GM18505 (cell line): ENCODE measurements around the gene MPV17.

ENCODE experiments used
- ATAC-seq: cut with Tn5 transposase; IDR thresholded peaks from one replicate; pipeline ENCODE4 v1.9.1; 2021; ENCODE audit not compliant: unreplicated experiment
- POLR2A ChIP-seq: IDR thresholded peaks from 4 replicates; pipeline ENCODE4 v1.6.1; 2011; ENCODE audit warnings: borderline replicate concordance; ENCODE audit not compliant: insufficient read depth, insufficient read length; ENCODE audit errors: extremely low read depth

The MPV17 gene

DNA sequence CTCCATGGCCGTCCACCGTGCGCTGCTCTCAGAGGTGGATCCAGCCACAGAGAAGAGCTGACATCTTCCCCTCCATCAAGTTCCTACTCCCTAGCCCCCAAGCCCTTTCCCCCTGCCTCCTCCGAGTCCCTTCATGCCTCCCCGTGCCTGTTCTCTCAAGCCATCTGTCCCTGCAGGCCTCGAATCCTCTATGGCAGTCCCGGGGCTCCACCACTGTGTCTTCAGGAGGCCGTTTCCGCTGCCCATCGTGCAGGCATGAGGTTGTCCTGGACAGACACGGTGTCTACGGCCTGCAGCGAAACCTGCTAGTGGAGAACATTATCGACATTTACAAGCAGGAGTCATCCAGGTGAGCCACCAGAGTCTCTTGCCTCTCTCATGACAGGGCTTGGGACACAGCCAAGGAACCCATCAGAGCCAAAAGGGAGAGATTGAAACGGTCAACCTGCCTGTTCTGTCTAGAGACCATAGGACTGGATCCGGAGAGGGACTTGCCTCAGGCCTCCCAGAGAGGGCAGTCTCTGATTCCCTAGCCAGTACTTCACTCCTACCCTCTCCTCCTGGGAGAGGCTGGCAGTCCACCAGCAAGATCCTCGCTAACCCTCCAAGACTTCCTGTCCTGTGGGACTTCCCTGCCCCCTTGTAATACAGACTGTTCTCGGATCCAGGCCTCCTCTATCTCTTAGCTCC lies 24.4 kb downstream of the MPV17 start:
- no peak for ATAC-seq
- TF ChIP-seq POLR2A, result no peak

DNA sequence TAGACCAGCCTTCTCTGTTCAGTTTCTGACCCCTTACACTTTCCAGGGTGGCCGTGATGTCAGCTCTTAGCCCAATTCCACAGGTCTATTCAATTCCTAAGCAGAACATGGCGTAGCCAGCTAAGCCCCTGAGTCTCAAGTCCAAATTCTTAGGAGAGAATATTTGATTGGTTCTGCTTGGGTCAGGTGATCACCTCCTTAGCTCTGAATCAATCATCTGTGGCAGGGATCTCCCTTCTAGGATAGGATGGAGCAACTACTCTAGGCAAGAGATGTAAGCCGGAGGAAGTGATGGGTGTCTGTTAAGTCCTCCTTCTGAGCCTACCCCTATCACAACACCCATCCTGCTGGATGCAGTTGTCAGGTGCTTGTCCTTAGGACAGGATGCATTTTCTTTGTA lies 25.7 kb downstream of the MPV17 start:
- TF ChIP-seq POLR2A, result no peak
- no peak for ATAC-seq

DNA sequence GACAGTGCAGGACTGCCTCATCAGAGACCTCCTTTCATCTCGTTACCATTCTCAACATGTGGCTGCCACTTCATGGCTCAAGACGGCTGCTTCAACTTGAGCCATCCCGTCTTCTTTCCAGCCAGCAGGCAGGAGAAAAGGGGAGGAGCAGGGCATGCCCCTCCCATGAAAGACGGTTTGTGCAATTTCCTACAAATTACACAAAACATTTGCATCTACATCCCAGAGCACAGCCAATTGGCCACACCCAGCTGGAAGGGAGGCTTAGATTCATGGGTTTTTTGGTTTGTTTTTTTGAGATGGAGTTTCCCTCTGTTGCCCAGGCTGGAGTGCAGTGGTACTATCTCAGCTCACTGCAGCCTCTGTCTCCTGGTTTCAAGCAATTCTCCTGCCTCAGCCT lies 26.4 kb downstream of the MPV17 start:
- TF ChIP-seq POLR2A, result no peak
- no peak for ATAC-seq

DNA sequence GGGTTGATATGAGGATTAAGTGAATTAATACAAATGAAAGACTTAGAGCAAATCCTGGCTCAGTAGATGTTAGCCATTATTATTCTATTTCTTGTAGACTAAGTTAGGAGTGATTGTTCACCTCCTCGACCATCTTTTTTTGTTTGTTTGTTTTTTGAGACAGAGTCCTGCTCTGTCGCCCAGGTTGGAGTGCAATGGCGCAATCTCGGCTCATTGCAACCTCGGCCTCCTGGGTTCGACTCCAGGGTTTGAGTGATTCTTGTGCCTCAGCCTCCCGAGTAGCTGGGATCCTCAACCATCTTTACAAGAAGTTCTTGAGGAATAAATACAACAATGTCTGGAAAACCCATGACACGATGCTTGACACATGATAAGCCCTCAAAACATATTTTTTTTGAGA lies 28.0 kb downstream of the MPV17 start:
- ATAC-seq, result no peak
- TF ChIP-seq POLR2A, result no peak

DNA sequence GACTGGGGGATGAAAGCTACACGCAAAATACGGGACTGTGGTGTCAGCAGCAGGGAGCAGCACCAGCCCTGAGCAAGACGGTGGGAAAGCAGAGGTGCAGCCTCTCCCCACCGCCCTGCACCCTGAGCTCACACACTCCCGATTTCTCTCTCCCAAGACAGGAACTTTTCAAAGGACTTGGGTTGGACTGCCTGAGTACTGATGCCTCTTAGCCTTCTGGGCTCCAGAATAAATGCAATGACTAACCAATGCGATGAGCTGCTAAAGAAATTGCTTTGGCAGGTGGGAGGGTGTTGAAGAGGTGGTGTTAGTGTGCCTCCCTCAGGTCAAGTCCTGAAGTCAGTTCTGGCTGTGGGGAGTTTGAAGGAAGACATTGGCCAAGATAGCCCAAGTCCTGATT lies 31.0 kb downstream of the MPV17 start:
- no peak for ATAC-seq
- TF ChIP-seq POLR2A, result no peak

DNA sequence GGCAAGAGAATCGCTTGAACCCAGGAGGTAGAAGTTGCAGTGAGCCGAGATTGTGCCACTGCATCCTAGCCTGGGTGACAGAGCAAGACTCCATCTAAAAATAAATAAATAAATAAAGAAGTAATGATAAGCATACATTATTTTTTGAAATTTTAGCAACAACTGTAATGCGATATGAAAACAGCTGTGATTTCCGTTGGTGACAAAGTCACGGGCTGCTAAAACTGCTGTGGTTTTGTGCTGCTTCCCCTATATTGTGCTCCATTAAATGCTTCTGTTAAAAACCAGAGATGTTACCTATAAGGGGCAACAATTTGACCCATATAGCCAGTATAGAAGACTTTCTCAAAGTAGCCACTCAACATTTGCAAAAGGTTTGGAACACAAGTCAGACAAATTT lies 32.3 kb downstream of the MPV17 start:
- TF ChIP-seq POLR2A, result no peak
- ATAC-seq, result no peak

DNA sequence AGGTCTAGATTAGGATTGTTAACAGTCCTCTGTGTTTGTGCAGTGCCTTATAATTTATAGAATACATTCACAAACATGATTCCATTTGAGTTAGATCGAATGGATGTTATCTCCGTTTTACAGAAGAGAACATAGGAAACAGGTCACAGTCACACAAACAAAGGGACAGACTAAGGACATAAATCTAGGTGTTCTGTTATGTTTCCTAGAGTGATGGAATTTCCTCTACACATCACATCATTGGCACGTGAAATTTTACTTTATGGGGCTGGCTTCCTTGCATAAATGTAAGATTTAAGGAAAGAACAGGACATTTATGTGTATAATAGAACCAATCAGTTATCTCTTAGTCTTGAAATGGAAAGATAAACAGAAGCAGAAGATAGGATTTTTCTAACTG lies 34.3 kb downstream of the MPV17 start:
- TF ChIP-seq POLR2A, result no peak
- no peak for ATAC-seq

DNA sequence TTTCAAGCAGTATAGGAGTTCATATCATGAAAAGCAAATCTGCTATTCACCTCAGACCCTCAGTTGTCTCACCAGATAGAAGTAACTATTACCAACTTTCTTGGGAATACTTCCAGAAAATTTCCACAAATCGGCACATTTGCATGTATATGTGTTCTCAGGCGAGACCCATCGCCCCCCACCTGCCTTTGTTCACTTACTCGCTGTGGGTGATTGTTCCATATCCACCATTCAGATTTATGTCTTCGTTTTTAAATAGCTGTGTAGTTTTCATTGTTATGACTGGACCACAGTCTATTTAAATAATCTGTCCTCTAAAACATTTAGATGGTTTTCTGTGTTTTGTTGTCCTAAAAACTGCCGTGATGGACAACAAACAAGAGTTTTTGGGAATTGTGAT lies 37.4 kb downstream of the MPV17 start:
- TF ChIP-seq POLR2A, result no peak
- no peak for ATAC-seq

DNA sequence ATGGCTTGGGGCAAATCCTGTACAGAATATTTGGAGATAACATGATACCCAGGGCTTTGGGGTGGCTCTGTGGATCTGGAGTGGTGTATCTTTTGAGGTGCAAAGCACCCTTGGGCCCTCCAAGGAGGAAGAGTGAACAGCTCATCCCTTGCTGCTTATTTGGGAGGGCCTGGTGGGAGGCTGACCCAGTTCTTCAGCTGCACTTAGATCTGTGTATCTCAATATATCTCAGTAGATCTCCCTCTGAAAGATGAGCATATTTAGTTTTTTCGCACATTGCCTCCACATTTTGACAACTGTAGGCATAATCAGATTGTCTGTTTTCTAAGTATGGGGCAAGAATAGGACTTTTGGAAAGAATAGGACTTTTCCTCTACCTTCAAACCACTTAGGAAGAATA lies 37.9 kb downstream of the MPV17 start:
- TF ChIP-seq POLR2A, result no peak
- ATAC-seq, result no peak

DNA sequence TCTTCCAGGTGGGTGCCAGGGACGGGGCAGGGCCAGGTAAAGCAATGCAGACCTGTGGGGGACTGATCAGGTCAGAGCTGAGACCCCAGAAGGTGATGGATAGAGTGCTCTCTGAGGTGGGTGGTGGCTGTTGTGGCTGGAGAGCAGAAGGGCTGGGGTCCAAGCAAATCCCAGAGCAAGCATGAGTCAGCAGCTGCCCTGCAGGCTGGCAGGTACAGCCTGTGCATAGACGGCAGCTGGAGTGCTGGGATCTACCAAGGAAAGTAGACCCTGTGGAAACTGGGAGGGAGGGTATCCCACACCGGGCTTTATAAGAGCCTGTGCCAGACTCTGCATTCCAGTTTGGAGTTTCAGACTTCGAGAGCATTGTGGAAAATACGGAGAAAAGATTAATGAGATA lies 40.0 kb downstream of the MPV17 start:
- no peak for TF ChIP-seq POLR2A
- ATAC-seq, result no peak

DNA sequence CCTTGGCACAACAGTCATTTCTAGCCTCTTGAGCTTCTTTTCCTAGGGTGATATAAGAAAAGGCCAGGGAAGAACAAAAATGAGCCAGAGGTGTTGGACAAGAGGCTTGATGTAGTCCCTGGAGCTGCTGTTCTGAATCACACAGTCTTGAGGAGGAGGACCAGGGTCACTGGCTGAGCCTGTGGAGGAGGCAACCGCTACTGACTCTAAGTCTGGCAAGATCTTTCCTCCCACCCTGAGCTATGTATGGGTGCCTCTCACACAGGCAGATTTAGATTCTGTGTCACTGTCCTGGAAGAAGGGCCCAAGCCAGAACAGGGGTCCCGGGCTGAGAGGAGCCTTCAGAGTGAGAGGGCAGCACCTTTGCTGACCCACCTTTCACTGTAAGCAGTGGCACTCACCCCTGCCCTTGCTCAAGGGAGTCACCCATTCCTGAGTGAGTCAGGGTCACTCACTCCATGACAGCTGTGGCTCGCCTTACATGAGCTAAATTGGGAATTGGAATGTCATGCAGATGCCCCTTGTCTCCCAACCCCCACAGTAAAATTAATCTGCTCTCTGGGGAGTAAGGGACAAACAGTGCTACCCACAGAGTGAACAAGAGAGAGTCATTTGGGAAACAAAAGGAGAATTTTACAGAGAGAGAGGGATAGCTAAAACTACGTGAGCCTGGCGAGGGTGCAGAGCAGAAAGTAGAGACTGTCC lies 40.9 kb downstream of the MPV17 start, which contains the start of gene TRIM54:
Gene TRIM54 (plus strand): TSS at position 575 of the 705 bp plus-strand sequence. CDS start 303 bp downstream, outside the sequence.
- TF ChIP-seq POLR2A, result no peak
- no peak for ATAC-seq

DNA sequence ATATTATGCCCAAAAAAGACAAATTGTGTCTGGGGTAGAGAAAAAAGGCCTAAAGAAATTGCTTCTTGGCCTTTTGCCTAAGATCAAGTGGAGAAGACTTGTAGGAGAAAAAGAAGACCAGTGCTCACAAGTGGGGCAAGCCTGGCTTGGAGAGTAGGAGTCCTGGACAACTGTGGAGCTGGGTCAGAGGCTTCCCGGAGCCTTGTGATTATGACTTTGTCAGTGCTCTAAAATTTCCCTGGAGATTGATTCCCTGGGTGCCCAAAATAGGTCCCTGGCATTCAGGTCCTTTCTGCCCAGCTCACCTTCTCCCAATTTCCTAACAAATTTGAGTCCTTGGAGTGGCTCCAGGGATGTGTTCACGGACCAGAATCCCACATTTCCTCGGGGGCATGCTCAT lies 41.5 kb downstream of the MPV17 start:
- no peak for ATAC-seq
- TF ChIP-seq POLR2A, result no peak

DNA sequence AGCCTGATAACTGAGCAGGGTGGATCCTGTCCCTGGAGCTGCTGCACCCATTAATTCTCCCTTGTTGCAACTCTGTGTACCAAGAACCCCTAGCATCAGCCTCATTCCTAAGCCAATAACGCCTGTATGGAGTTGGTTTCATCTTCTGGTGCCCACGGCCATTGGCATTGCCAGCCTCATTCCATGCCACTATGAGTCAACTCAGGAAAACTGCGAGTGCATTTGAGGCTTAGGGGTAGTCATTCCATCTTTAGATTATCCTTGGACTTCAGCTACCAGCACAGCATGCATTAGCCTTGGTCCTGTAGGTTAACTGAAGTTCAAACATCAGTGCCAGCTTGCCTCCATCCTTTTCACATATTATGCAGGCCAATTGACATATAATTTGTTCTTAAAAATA lies 42.1 kb downstream of the MPV17 start:
- no peak for TF ChIP-seq POLR2A
- ATAC-seq, result no peak

DNA sequence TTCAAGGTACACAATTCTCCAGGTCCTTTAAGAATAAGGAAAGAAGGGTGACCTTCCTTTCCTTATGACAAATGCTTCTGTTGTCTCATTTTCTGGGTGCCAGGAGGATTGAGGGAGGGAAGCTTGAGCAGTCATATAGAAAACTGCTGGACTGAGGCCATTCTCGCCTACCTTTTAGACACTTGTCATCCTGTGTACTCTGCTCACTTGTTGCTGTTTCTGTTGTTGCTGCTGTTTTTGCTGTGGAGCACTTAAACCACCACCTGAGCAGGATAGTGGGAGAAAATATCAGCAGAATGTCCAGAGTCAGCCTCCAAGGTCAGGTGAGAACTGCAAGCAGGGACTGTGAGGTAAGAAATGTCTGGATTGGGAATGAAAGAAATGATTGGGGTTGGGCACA lies 44.9 kb downstream of the MPV17 start:
- no peak for TF ChIP-seq POLR2A
- no peak for ATAC-seq
